Stimulated activated CD4-positive, alpha-beta T cell treated with anti-CD3 and anti-CD28 coated beads, Interleukin-4, amount 100 ng/mL, for 24 hours (primary cell): Measurements from ENCODE around the gene PLXNA1.

Experiments used
- DNase-seq: peaks from one replicate; pipeline ENCODE4 v3.0.0-alpha.2; 2020

PLXNA1 gene

GRCh38 chr3:126954141-126954842 is 28.6 kb upstream of the PLXNA1 start:
- no peak for DNase-seq

GRCh38 chr3:126955004-126955790 is 27.7 kb upstream of the PLXNA1 start:
- DNase-seq = no peak

- DNase-seq = no peak
Observed at GRCh38 chr3:126956361-126956760, 26.6 kb upstream of the PLXNA1 start.

- DNase-seq = no peak
Observed at GRCh38 chr3:126956866-126957650, 25.9 kb upstream of the PLXNA1 start.

- DNase-seq = no peak
Observed at GRCh38 chr3:126957776-126958637, 24.9 kb upstream of the PLXNA1 start.

- DNase-seq = no peak
Observed at GRCh38 chr3:126958638-126959085, 24.3 kb upstream of the PLXNA1 start.

GRCh38 chr3:126959136-126959920 is 23.6 kb upstream of the PLXNA1 start:
- DNase-seq = no peak

- no peak for DNase-seq
Observed at GRCh38 chr3:126959921-126960603, 22.9 kb upstream of the PLXNA1 start.

GRCh38 chr3:126960604-126960995 is 22.3 kb upstream of the PLXNA1 start:
- DNase-seq = no peak

- no peak for DNase-seq
Observed at GRCh38 chr3:126961191-126961790, 21.6 kb upstream of the PLXNA1 start.

GRCh38 chr3:126961791-126962461 is 21.0 kb upstream of the PLXNA1 start:
- no peak for DNase-seq

- DNase-seq = no peak
Observed at GRCh38 chr3:126962756-126963155, 20.2 kb upstream of the PLXNA1 start.

GRCh38 chr3:126963261-126964190 is 19.4 kb upstream of the PLXNA1 start:
- DNase-seq = no peak

- no peak for DNase-seq
Observed at GRCh38 chr3:126964261-126964660, 18.7 kb upstream of the PLXNA1 start.

- no peak for DNase-seq
Observed at GRCh38 chr3:126964950-126965349, 18.0 kb upstream of the PLXNA1 start.

- DNase-seq = no peak
Observed at GRCh38 chr3:126965526-126966080, 17.3 kb upstream of the PLXNA1 start.

- no peak for DNase-seq
Observed at GRCh38 chr3:126967386-126967785, 15.5 kb upstream of the PLXNA1 start.
